ENCODE results near the gene JARID2.

Gene JARID2

DNA sequence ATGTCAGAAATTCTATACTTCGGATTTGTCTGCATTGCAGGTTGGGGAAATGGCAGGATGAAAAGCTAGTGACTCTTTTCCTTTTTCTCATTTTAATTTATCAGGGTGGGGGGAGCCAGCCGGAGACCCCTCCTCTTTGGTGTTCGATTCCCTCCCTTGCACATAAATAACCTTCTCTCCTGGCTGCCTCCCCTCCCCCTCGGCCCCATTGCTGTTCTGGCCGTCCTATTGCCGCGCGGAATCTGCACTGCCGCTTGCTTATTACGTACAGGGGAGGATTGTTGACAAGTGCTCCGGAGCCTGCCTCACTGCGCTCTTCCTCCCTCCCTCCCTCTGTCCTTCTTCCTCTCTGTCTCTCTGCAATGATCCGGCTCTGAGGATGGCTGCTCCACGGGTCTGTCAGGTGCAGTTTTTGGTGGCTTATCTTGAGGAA is 154.7 kb downstream of the JARID2 start:
- WGBS, result 27% methylated on average over 5 of the region's 14 CpGs
- H3K9ac ChIP-seq (ENCODE audit: low read length), result peak overlapping the region; percentile 60

DNA sequence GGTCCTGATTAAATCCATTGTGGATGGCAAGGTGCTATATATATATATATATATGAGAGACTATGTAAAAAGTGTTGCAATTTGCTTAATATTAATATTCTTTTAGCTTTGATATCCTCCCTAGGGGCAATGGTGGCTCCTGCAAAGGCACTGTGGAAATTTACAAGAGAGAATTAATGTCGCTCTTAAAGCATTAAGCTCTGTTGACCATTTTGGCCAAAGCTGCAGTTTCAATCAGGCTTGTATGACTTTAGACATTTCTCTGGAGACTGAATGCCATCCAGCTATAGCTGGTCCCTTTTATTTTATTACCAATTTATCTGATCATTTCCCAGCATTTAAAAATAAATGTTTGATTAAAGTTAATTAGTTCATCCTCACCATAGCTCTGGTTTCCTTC is 155.3 kb downstream of the JARID2 start:
- Histone ChIP-seq H3K14ac (ENCODE audit: low read length in 2 of 2) (no peak overlapping the region), H3K18ac (ENCODE audit: low read depth in 1 of 2, low read length in 2 of 2) (no peak overlapping the region), H4K91ac (ENCODE audit: low read length) (no peak overlapping the region), H3K36me3 (ENCODE audit: control insufficient read depth in 1 of 2, insufficient read depth in 2 of 2, low read depth in 1 of 2, low read length in 2 of 2) (no peaks in the 10 kb centered on the region), H3K4me2 (ENCODE audit: low read length, poor library complexity, severe bottlenecking) (no peak overlapping the region), H2BK15ac (ENCODE audit: low read depth, poor library complexity, severe bottlenecking) (no peak overlapping the region), H2BK120ac (ENCODE audit: low read depth, low read length) (no peak overlapping the region), H3K27ac (ENCODE audit: low read length, poor library complexity, severe bottlenecking) (no peak overlapping the region), H3K79me1 (replicated peaks; ENCODE audit: low read length, poor library complexity, severe bottlenecking) (peaks cover 38% of the 10 kb centered on the region), H2AFZ (ENCODE audit: low read depth, low read length) (no peak overlapping the region), H2AK5ac (ENCODE audit: low read length, severe bottlenecking) (no peak overlapping the region), H3K4me3 (ENCODE audit: insufficient read depth in 1 of 2, low read depth in 1 of 2, low read length in 2 of 2) (no peak overlapping the region), H3K4me1 (ENCODE audit: control insufficient read depth, insufficient read depth, low read depth, low read length) (peaks cover 9% of the 10 kb centered on the region), H2BK12ac (ENCODE audit: low read length in 2 of 2) (no peak overlapping the region), H3K23ac (ENCODE audit: low read length in 2 of 2) (no peak overlapping the region), H3K4ac (ENCODE audit: low read depth in 1 of 2, low read length in 2 of 2) (no peak overlapping the region), H3K27me3 (ENCODE audit: control insufficient read depth in 1 of 2, insufficient read depth in 1 of 2, low read length in 2 of 2) (no peaks in the 10 kb centered on the region), H3K9ac (ENCODE audit: low read length) (peak overlapping the region; percentile 60), H4K8ac (ENCODE audit: low read length) (no peak overlapping the region), H2BK5ac (ENCODE audit: low read depth, low read length, poor library complexity, severe bottlenecking) (no peak overlapping the region), H3K9me3 (ENCODE audit: control insufficient read depth, low read length) (no peaks in the 10 kb centered on the region)
- WGBS, result 92% methylated on average over 1 of the region's 1 CpG
- DNase-seq, result no peak

More for the DNA sequence above, 154.7 kb downstream of the JARID2 start:
- DNase-seq, result peak; percentile 70
- Histone ChIP-seq H3K4me1 (ENCODE audit: control insufficient read depth, insufficient read depth, low read depth, low read length) (peaks cover 9% of the 10 kb centered on the region), H4K8ac (ENCODE audit: low read length) (no peak overlapping the region), H3K27me3 (ENCODE audit: control insufficient read depth in 1 of 2, insufficient read depth in 1 of 2, low read length in 2 of 2) (no peaks in the 10 kb centered on the region), H2AK5ac (ENCODE audit: low read length, severe bottlenecking) (no peak overlapping the region), H2AFZ (ENCODE audit: low read depth, low read length) (no peak overlapping the region), H3K9me3 (ENCODE audit: control insufficient read depth, low read length) (no peaks in the 10 kb centered on the region), H3K4ac (ENCODE audit: low read depth in 1 of 2, low read length in 2 of 2) (no peak overlapping the region), H2BK15ac (ENCODE audit: low read depth, poor library complexity, severe bottlenecking) (peak overlapping the region; percentile 16), H3K36me3 (ENCODE audit: control insufficient read depth in 1 of 2, insufficient read depth in 2 of 2, low read depth in 1 of 2, low read length in 2 of 2) (no peaks in the 10 kb centered on the region), H2BK120ac (ENCODE audit: low read depth, low read length) (no peak overlapping the region), H3K79me1 (replicated peaks; ENCODE audit: low read length, poor library complexity, severe bottlenecking) (peaks cover 33% of the 10 kb centered on the region), H2BK12ac (ENCODE audit: low read length in 2 of 2) (peak overlapping the region in 1 of 2 experiments; percentile 37), H3K14ac (ENCODE audit: low read length in 2 of 2) (no peak overlapping the region), H2BK5ac (ENCODE audit: low read depth, low read length, poor library complexity, severe bottlenecking) (no peak overlapping the region), H3K4me2 (ENCODE audit: low read length, poor library complexity, severe bottlenecking) (peak overlapping the region; percentile 88), H4K91ac (ENCODE audit: low read length) (no peak overlapping the region), H3K18ac (ENCODE audit: low read depth in 1 of 2, low read length in 2 of 2) (peak overlapping the region in 1 of 2 experiments; percentile 74), H3K4me3 (ENCODE audit: insufficient read depth in 1 of 2, low read depth in 1 of 2, low read length in 2 of 2) (peak overlapping the region; percentile 53 to 71), H3K23ac (ENCODE audit: low read length in 2 of 2) (no peak overlapping the region), H3K27ac (ENCODE audit: low read length, poor library complexity, severe bottlenecking) (no peak overlapping the region)

DNA sequence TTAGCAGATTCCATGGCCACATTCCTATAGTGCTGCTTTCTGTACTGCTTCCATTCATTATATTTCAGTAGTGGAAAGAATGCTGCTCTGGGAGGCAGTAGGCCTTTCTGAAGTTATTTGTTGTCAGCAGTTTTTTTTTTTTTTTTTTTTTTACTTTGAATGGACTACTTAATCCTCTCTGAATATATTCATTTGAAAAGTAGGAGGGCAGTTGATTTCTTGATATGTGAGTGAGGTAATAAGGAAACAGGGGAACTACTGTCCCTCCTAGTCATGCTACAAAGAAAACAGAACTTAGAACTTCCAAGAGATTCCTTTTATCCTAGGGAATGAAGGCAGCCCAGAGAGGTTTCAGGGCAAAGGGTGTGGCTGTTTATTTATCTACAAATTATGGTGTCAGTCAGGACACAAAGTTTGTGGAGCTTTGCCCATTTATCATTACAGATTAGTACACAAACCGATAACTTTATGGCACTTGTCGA is 155.9 kb downstream of the JARID2 start:
- H3K27ac ChIP-seq (ENCODE audit: low read length, poor library complexity, severe bottlenecking), result no peak overlapping the region
- peak overlapping the region; percentile 14 for H3K9ac ChIP-seq (ENCODE audit: low read length)
- no peak overlapping the region for H3K4ac ChIP-seq (ENCODE audit: low read depth in 1 of 2, low read length in 2 of 2)
- H3K14ac ChIP-seq (ENCODE audit: low read length in 2 of 2), result no peak overlapping the region
- H2BK15ac ChIP-seq (ENCODE audit: low read depth, poor library complexity, severe bottlenecking), result no peak overlapping the region
- H3K4me1 ChIP-seq (ENCODE audit: control insufficient read depth, insufficient read depth, low read depth, low read length), result peaks cover 9% of the 10 kb centered on the region
- H3K36me3 ChIP-seq (ENCODE audit: control insufficient read depth in 1 of 2, insufficient read depth in 2 of 2, low read depth in 1 of 2, low read length in 2 of 2), result no peaks in the 10 kb centered on the region
- H2BK5ac ChIP-seq (ENCODE audit: low read depth, low read length, poor library complexity, severe bottlenecking), result no peak overlapping the region
- H3K27me3 ChIP-seq (ENCODE audit: control insufficient read depth in 1 of 2, insufficient read depth in 1 of 2, low read length in 2 of 2), result no peaks in the 10 kb centered on the region
- H2AFZ ChIP-seq (ENCODE audit: low read depth, low read length), result no peak overlapping the region
- H4K91ac ChIP-seq (ENCODE audit: low read length), result no peak overlapping the region
- peak; percentile 32 for DNase-seq
- H2AK5ac ChIP-seq (ENCODE audit: low read length, severe bottlenecking), result no peak overlapping the region
- no peak overlapping the region for H2BK120ac ChIP-seq (ENCODE audit: low read depth, low read length)
- WGBS, result 33% methylated on average over 2 of the region's 2 CpGs
- H2BK12ac ChIP-seq (ENCODE audit: low read length in 2 of 2), result no peak overlapping the region
- no peak overlapping the region for H3K23ac ChIP-seq (ENCODE audit: low read length in 2 of 2)
- no peak overlapping the region for H3K4me2 ChIP-seq (ENCODE audit: low read length, poor library complexity, severe bottlenecking)
- H3K9me3 ChIP-seq (ENCODE audit: control insufficient read depth, low read length), result no peaks in the 10 kb centered on the region
- no peak overlapping the region for H3K4me3 ChIP-seq (ENCODE audit: insufficient read depth in 1 of 2, low read depth in 1 of 2, low read length in 2 of 2)
- H4K8ac ChIP-seq (ENCODE audit: low read length), result no peak overlapping the region
- H3K79me1 ChIP-seq (replicated peaks; ENCODE audit: low read length, poor library complexity, severe bottlenecking), result peaks cover 38% of the 10 kb centered on the region
- H3K18ac ChIP-seq (ENCODE audit: low read depth in 1 of 2, low read length in 2 of 2), result peak overlapping the region in 1 of 2 experiments; percentile 49

DNA sequence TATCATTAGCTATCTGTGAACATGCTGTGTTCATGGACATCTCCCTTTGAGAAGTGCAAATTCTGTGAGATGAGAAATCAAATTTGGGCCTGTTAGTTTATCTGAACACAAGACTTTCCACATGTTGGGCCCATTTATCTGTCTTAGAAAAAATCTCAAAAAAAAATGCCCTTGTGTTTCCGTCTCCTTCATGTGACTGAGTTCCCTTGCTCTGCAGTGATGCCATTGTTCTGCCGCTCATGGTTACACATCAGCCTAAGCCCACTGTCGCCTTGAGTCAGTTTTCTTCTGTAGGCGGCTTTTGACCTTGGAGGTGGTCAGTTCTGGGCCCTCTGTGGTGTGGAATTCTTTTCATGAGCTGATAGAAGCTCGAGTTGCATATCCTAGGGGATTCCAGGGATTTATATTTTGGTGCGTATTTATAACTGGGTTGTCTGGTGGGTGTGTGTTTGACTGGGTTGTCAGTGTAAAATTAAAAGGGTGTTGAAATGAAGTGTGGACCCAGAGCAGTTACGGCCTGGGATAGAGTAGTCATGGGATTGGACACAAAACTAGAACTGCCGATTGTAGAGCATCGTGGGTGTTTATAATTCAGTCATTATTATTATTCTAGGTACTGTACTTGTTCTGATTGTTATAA is 156.7 kb downstream of the JARID2 start:
- H3K36me3 ChIP-seq (ENCODE audit: control insufficient read depth in 1 of 2, insufficient read depth in 2 of 2, low read depth in 1 of 2, low read length in 2 of 2), result no peaks in the 10 kb centered on the region
- no peak for DNase-seq
- H3K4me2 ChIP-seq (ENCODE audit: low read length, poor library complexity, severe bottlenecking), result no peak overlapping the region
- H3K18ac ChIP-seq (ENCODE audit: low read depth in 1 of 2, low read length in 2 of 2), result no peak overlapping the region
- WGBS, result 91% methylated on average over 9 of the region's 9 CpGs
- H3K4ac ChIP-seq (ENCODE audit: low read depth in 1 of 2, low read length in 2 of 2), result no peak overlapping the region
- H2BK120ac ChIP-seq (ENCODE audit: low read depth, low read length), result no peak overlapping the region
- peaks cover 9% of the 10 kb centered on the region for H3K4me1 ChIP-seq (ENCODE audit: control insufficient read depth, insufficient read depth, low read depth, low read length)
- no peak overlapping the region for H2BK5ac ChIP-seq (ENCODE audit: low read depth, low read length, poor library complexity, severe bottlenecking)
- no peak overlapping the region for H2BK15ac ChIP-seq (ENCODE audit: low read depth, poor library complexity, severe bottlenecking)
- H3K9ac ChIP-seq (ENCODE audit: low read length), result no peak overlapping the region
- H2AK5ac ChIP-seq (ENCODE audit: low read length, severe bottlenecking), result no peak overlapping the region
- H3K27ac ChIP-seq (ENCODE audit: low read length, poor library complexity, severe bottlenecking), result no peak overlapping the region
- H2BK12ac ChIP-seq (ENCODE audit: low read length in 2 of 2), result no peak overlapping the region
- no peak overlapping the region for H4K8ac ChIP-seq (ENCODE audit: low read length)
- H4K91ac ChIP-seq (ENCODE audit: low read length), result no peak overlapping the region
- no peak overlapping the region for H2AFZ ChIP-seq (ENCODE audit: low read depth, low read length)
- no peaks in the 10 kb centered on the region for H3K9me3 ChIP-seq (ENCODE audit: control insufficient read depth, low read length)
- H3K23ac ChIP-seq (ENCODE audit: low read length in 2 of 2), result no peak overlapping the region
- no peaks in the 10 kb centered on the region for H3K27me3 ChIP-seq (ENCODE audit: control insufficient read depth in 1 of 2, insufficient read depth in 1 of 2, low read length in 2 of 2)
- H3K14ac ChIP-seq (ENCODE audit: low read length in 2 of 2), result no peak overlapping the region
- no peak overlapping the region for H3K4me3 ChIP-seq (ENCODE audit: insufficient read depth in 1 of 2, low read depth in 1 of 2, low read length in 2 of 2)
- H3K79me1 ChIP-seq (replicated peaks; ENCODE audit: low read length, poor library complexity, severe bottlenecking), result peaks cover 43% of the 10 kb centered on the region

Measured in mesenchymal stem cell (in vitro differentiated cells and primary cell).